Limb (tissue), 2 donors: ENCODE results near the gene UGT8.
A peak's percentile ranks its signal among the peaks of the same experiment; 100 is the strongest.
"Not testable (repeated sequence)": the region's sequence is repeated elsewhere in the genome, so short reads cannot be mapped to it uniquely, and the experiment has no call there.

ENCODE experiments used
- DNase-seq, 2 donors: peaks; one replicate each; pipeline ENCODE4 v3.0.0-alpha.2; 2016; ENCODE audit errors: extremely low spot score in 2 of 2

UGT8 gene

GRCh38 chr4:114603497-114603896, 4.9 kb downstream of the UGT8 start:
- DNase-seq = no peak

- no peak for DNase-seq
Observed at GRCh38 chr4:114606245-114606644, 7.6 kb downstream of the UGT8 start.

- no peak for DNase-seq
Observed at GRCh38 chr4:114607056-114607455, 8.4 kb downstream of the UGT8 start.

GRCh38 chr4:114613560-114613959, 15.0 kb downstream of the UGT8 start:
- DNase-seq = no peak

DNA sequence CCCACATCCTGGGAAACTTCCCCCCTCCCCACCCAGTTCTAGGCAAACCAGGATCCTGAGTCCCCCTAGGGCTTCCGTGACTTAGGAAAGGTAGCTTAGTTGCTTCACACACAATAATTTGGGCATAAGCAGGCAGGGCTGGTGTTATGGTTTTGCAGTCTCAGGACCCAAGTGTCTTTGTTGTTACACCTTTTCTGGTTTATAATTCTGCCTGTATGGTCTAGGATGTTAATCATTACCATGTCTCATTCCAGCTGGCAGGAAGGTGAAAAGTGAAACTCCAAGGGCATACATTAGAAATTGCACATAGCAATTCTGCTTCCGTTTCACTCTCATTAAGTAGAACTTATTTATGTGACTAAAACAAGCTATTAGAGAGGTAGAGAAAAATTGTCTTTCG, 16.8 kb downstream of the UGT8 start:
- DNase-seq = no peak

GRCh38 chr4:114616036-114616435, 17.4 kb downstream of the UGT8 start:
- DNase-seq = not testable (repeated sequence)

DNA sequence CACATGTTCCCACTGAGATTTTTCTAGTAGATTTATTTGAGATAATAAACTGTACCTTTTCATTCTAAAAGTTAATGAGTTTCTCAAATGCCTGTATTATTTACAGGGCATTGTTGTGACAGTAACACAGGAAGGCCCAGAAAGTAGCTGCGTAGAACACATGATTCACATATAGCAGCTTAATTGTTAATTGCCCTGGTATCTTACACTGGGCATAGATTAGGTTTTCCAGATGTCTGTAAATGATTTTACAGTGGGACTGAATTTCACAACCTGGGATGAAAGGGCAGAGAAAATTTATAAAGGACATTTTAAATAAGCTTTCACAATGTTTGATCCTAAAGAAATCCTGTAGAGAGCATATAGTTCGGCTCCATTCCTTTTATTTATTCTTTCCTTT, 27.6 kb downstream of the UGT8 start:
- no peak for DNase-seq

GRCh38 chr4:114636192-114636935, 37.8 kb downstream of the UGT8 start:
- DNase-seq = no peak

GRCh38 chr4:114642173-114642780, 43.7 kb downstream of the UGT8 start:
- DNase-seq = no peak

- DNase-seq = no peak
Observed at GRCh38 chr4:114649908-114650307, 51.3 kb downstream of the UGT8 start.

- no peak for DNase-seq
Observed at GRCh38 chr4:114653675-114654074, 55.1 kb downstream of the UGT8 start.

DNA sequence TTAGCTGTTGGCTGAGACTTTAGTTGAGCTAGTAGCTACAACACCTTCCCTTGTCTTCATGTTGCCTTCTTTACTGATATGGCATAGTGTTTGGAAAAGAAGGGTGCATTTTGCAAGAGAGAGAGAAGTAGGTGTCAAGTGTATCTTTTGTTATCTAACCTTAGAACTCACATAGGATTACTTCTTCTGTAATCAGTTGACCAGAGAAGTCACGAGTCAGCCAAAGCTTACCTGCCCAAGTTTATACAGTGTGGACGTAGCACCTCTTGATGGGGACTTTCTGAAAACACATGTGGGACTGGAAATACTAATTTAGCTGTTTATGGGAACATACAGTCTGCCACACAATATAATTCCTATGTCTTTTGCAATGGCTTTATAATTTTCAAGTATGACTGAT, 56.0 kb downstream of the UGT8 start:
- no peak for DNase-seq

DNA sequence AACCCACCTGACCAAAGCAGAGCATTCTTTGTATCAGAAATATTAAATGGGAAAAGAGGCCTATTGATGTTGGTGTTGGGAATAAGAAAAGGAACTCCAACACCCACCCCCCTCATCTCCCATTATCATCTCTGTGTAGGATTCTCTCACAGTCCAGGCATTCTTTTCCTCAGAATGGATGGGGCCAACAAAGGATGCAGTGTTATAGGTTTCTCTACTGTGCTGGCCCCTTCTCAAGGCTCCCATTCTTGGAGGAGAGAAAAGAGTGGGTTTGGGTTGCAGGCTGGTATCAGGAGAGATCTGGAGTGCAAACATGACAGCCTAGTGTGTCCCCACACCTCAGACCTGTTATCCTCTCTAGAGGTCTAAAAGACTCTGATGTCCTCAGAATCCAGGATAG, 59.6 kb downstream of the UGT8 start:
- DNase-seq = no peak

DNA sequence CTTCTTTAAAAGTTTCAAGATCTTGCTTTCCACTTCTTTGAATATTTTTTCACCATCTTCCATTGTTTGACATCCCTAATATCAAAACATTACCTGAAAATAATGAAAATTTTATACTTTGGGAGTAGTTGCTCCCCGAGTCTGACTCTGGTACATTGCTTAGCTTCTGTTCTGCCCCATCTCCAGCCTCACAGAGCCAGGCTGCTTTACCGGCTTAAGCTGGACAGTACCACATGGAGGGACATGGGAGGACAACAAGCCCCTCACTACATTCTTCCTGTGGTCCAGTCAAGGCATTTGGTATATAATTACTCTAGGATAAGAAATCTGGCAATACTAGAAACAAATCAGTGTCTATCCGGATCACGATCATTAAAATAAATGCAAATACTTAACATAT, 60.2 kb downstream of the UGT8 start:
- no peak for DNase-seq

DNA sequence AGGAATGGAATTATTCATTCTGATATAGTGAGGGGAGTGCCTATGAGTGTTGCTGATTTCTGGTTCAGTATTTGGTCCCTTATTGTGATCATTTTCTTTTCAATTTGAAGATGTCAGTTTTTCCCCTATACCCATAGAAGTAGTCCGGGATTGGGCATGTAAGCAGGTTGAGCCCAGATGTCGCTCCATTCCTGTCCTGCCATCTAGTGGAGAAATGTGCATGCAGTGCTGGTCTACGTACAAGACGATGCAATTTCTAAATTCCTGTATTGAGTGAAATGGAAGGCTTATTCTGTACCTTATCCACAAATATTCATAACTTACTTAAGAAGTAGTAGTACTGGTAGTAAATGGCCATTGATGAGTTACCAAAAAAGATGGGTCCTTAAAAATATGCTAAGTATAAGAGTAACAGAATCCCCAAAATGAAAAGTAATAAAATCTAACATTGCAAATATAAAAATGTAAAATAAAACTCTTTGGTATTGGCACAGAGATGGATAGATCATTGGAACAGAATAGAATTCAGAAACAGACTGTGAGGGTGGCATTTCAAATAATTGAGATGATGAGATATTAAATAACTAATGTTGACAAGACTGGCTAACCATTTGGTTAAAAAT, 60.9 kb downstream of the UGT8 start:
- peak; percentile 36 to 56 for DNase-seq

- no peak for DNase-seq
Observed at GRCh38 chr4:114663083-114663482, 64.5 kb downstream of the UGT8 start.

GRCh38 chr4:114668577-114668976, 70.0 kb downstream of the UGT8 start:
- no peak for DNase-seq

GRCh38 chr4:114670733-114671132, 72.1 kb downstream of the UGT8 start:
- DNase-seq = not testable (repeated sequence)

- DNase-seq = no peak
Observed at GRCh38 chr4:114673306-114673705, 74.7 kb downstream of the UGT8 start.

DNA sequence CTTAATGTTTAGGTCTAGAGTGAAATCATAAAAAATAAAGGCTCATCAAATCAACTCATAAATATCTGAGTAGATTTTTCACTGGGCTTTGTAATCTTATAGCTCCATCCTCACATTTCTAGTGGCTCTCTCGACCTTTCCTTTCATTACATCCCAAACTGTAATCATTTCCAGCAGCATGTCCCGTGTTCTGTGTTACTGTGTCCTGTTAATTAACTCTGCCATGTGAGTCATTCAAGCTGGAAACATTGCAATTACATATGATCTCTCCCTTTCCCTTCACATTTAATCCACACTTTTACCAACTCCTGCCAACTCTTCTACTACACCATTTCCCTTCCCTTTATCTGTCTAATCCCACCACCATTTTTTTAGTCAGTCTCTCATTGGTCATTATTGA, 75.5 kb downstream of the UGT8 start:
- no peak for DNase-seq

DNA sequence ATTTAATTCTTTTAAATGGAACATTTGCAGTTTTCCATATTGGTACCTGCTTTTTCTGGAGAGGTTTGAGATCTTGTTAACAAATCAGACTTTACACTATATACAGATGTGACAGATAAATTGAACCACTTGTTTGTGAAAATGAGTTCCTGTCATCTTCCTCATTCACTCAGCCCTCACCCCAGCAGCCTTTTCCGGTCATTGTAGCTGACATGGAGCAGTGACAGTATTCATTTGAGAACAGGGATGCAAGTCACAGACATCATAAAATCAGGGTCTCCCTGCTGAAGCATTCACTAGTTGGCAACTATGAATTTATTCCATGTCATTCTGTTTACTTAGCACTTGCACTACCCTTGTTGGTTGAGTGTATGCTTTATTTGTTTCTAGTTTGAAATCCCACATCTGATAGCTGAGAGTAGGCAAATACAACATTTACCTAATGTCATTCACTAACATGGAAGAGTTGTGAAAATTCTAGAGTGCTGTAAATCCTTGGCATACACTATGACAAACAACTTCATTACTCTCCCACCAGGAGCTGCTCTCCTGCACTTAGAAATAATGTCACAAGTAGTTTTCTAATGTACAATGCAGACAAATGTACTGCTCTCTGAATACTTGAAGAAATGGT, 78.9 kb downstream of the UGT8 start:
- DNase-seq = no peak

- no peak for DNase-seq
Observed at GRCh38 chr4:114684462-114684861, 85.9 kb downstream of the UGT8 start.
